NCI-H128 (cell line): Measurements from ENCODE around the gene PRG3.
"Not testable (repeated sequence)": the region's sequence is repeated elsewhere in the genome, so short reads cannot be mapped to it uniquely, and the experiment has no call there.

Source experiments
- DNase-seq: peaks from one replicate; lab custom pipeline; 2025; ENCODE audit not compliant: unreplicated experiment; lab: John Stamatoyannopoulos, UW

The PRG3 gene

GRCh38 chr11:57409321-57410100 is 28.6 kb upstream of the PRG3 start:
- no peak for DNase-seq

GRCh38 chr11:57408771-57409170 is 27.8 kb upstream of the PRG3 start:
- DNase-seq: no peak

GRCh38 chr11:57407941-57408475 is 27.1 kb upstream of the PRG3 start:
- no peak for DNase-seq

- DNase-seq: no peak
Measured at GRCh38 chr11:57407010-57407920, 26.3 kb upstream of the PRG3 start.

- DNase-seq: no peak
Measured at GRCh38 chr11:57406337-57406904, 25.5 kb upstream of the PRG3 start.

- DNase-seq: no peak
Measured at GRCh38 chr11:57405271-57405860, 24.4 kb upstream of the PRG3 start.

GRCh38 chr11:57403802-57404147 is 22.8 kb upstream of the PRG3 start:
- no peak for DNase-seq

- DNase-seq: not testable (repeated sequence)
Measured at GRCh38 chr11:57403003-57403801, 22.3 kb upstream of the PRG3 start.

GRCh38 chr11:57402188-57403002 is 21.4 kb upstream of the PRG3 start:
- DNase-seq: no peak

GRCh38 chr11:57399972-57400578 is 19.1 kb upstream of the PRG3 start:
- no peak for DNase-seq

GRCh38 chr11:57399221-57399620 is 18.3 kb upstream of the PRG3 start:
- DNase-seq: no peak

- DNase-seq: no peak
Measured at GRCh38 chr11:57397394-57397990, 16.5 kb upstream of the PRG3 start.

GRCh38 chr11:57396744-57397143 is 15.8 kb upstream of the PRG3 start:
- DNase-seq: no peak

- DNase-seq: no peak
Measured at GRCh38 chr11:57395905-57396623, 15.1 kb upstream of the PRG3 start.

- no peak for DNase-seq
Measured at GRCh38 chr11:57394203-57394965, 13.4 kb upstream of the PRG3 start.

GRCh38 chr11:57392763-57393105 is 11.8 kb upstream of the PRG3 start:
- DNase-seq: no peak

GRCh38 chr11:57392066-57392762 is 11.3 kb upstream of the PRG3 start:
- no peak for DNase-seq
